Myometrial cell (primary cell): Measurements from ENCODE around the gene BROX. TPM values are rescaled to one million over a fixed set of nuclear protein-coding genes. Genes with fewer than 3 reads are reported as not detected.

Source experiments
- total RNA-seq: library from RNA; depleted of rRNA; stranded (reverse); fragments of >200 nt; gene quantifications from 2 replicates; pipeline ENCODE4 v1.2.3, GENCODE V29; 2015

Gene BROX
- 45.0 and 56.9 TPM in 2 replicates for total RNA-seq

GRCh38 chr1:222712253-222713090, at the start of gene BROX, which contains the start of gene AIDA:
TSS of gene BROX (plus strand) at chr1:222712564. CDS start at chr1:222715700, 3,136 bp downstream.
TSS of gene AIDA (minus strand) at chr1:222712491. CDS start at chr1:222712317, 174 bp downstream.

GRCh38 chr1:222736972-222737371, 24.6 kb downstream of the BROX start, which contains the start of gene FAM177B:
TSS of gene FAM177B (plus strand) at chr1:222737202. CDS start at chr1:222746546, 9,344 bp downstream.

Other genes starting within 250 kb of the BROX start
- not detected in 2 replicates for gene HHIPL2, start 164.5 kb upstream of the BROX start, total RNA-seq
- 3.4 and 11.5 TPM in 2 replicates for gene TAF1A, start 122.6 kb upstream of the BROX start, total RNA-seq
- gene MIA3, start 94.5 kb upstream of the BROX start, total RNA-seq = 14.7 and 26.8 TPM in 2 replicates
- gene AIDA, start 73 bp upstream of the BROX start, total RNA-seq = 54.2 and 58.8 TPM in 2 replicates
- not detected in 2 replicates for gene FAM177B, start 24.6 kb downstream of the BROX start, total RNA-seq
- gene DISP1, start 102.5 kb downstream of the BROX start, total RNA-seq = 4.3 and 6.6 TPM in 2 replicates